ENCODE results near the gene SPACA6. TPM values are rescaled to one million over a fixed set of nuclear protein-coding genes. Genes with fewer than 3 reads are reported as not detected.
A peak's percentile ranks its signal among the peaks of the same experiment; 100 is the strongest.

SPACA6 gene
- total and polyA plus RNA-seq, 2 experiments from 2014 or later = 7.7 to 8.0 TPM

- H3K9me2 ChIP-seq (ENCODE audit: insufficient read depth) = no peaks in the 10 kb centered on the region
- peak overlapping the region; percentile 98 for H3K9ac ChIP-seq
- DNase-seq = peak; percentile 97
- peak overlapping the region; percentile 83 for H3K27ac ChIP-seq
- H4K20me1 ChIP-seq (ENCODE audit: insufficient read depth) = no peaks in the 10 kb centered on the region; the same call in 1 of the 2 replicates
- peaks cover 16% of the 10 kb centered on the region for H3K36me3 ChIP-seq (ENCODE audit: low read depth)
- H3K27me3 ChIP-seq (replicated peaks; ENCODE audit: insufficient read depth) = no peaks in the 10 kb centered on the region
- peaks cover 61% of the 10 kb centered on the region for H3F3A ChIP-seq (ENCODE audit: insufficient read depth)
- H3K9me3 ChIP-seq (ENCODE audit: low read depth) = no peaks in the 10 kb centered on the region
- peak overlapping the region; percentile 61; the same call in 1 of the 2 replicates for H2AFZ ChIP-seq
- in situ Hi-C loops (cut with MboI) = no loop called here
- 1 to 3% methylated on average over 54 to 64 of the region's 74 CpGs for WGBS, 2 experiments (ENCODE audit: low coverage in 1 of 2, low lambda C conversion rate in 2 of 2, missing lambda C conversion rate in 2 of 2)
- peak overlapping the region; percentile 85 for H3K4me3 ChIP-seq
- H3K79me2 ChIP-seq (ENCODE audit: insufficient read depth) = peaks cover 17% of the 10 kb centered on the region
- H3K4me2 ChIP-seq (ENCODE audit: unreplicated experiment) = peak overlapping the region; percentile 97
- TF ChIP-seq EZH2phosphoT487 (IDR thresholded peaks at IDR 0.05; ENCODE audit: insufficient read depth, low read depth) (no peak), EZH2 (IDR thresholded peaks at IDR 0.05; ENCODE audit: insufficient read depth, poor library complexity, severe bottlenecking) (no peak)
- H3K4me1 ChIP-seq (ENCODE audit: insufficient read depth) = 0 out of 2 replicates have a peak, but pooled peaks cover 7% of the 10 kb centered on the region
Measured at GRCh38 chr19:51703575-51704515, 10.7 kb downstream of the SPACA6 start.

- Histone ChIP-seq H3K27me3 (replicated peaks; ENCODE audit: insufficient read depth) (no peaks in the 10 kb centered on the region), H3K4me2 (ENCODE audit: unreplicated experiment) (peak overlapping the region; percentile 97), H3K4me3 (peak overlapping the region; percentile 85), H3K4me1 (ENCODE audit: insufficient read depth) (0 out of 2 replicates have a peak, but pooled peaks cover 7% of the 10 kb centered on the region), H3K9ac (peak overlapping the region; percentile 98), H3K79me2 (ENCODE audit: insufficient read depth) (peaks cover 9% of the 10 kb centered on the region), H3K27ac (peak overlapping the region; percentile 83), H4K20me1 (ENCODE audit: insufficient read depth) (no peaks in the 10 kb centered on the region; the same call in 1 of the 2 replicates), H3K9me3 (ENCODE audit: low read depth) (no peaks in the 10 kb centered on the region), H3K36me3 (ENCODE audit: low read depth) (peaks cover 16% of the 10 kb centered on the region), H3F3A (ENCODE audit: insufficient read depth) (peaks cover 56% of the 10 kb centered on the region), H3K9me2 (ENCODE audit: insufficient read depth) (no peaks in the 10 kb centered on the region), H2AFZ (0 out of 2 replicates have a peak overlapping the region, but pooled peaks have one; percentile 61)
- no peak for DNase-seq
- in situ Hi-C loops (cut with MboI) = no loop called here
- WGBS, 2 experiments (ENCODE audit: low coverage in 1 of 2, low lambda C conversion rate in 2 of 2, missing lambda C conversion rate in 2 of 2) = 7 to 9% methylated on average over 1 to 4 of the region's 4 CpGs
- TF ChIP-seq EZH2phosphoT487 (IDR thresholded peaks at IDR 0.05; ENCODE audit: insufficient read depth, low read depth) (no peak), EZH2 (IDR thresholded peaks at IDR 0.05; ENCODE audit: insufficient read depth, poor library complexity, severe bottlenecking) (no peak)
Measured at GRCh38 chr19:51704626-51705025, 11.5 kb downstream of the SPACA6 start.

- H3K79me2 ChIP-seq (ENCODE audit: insufficient read depth) = 0 out of 2 replicates have a peak, but pooled peaks cover 7% of the 10 kb centered on the region
- H3K9me2 ChIP-seq (ENCODE audit: insufficient read depth) = no peaks in the 10 kb centered on the region
- H3K9ac ChIP-seq = no peak overlapping the region
- no peak overlapping the region for H3K4me3 ChIP-seq
- no peaks in the 10 kb centered on the region for H4K20me1 ChIP-seq (ENCODE audit: insufficient read depth)
- no peak for TF ChIP-seq EZH2phosphoT487 (IDR thresholded peaks at IDR 0.05; ENCODE audit: insufficient read depth, low read depth)
- no peak for TF ChIP-seq EZH2 (IDR thresholded peaks at IDR 0.05; ENCODE audit: insufficient read depth, poor library complexity, severe bottlenecking)
- 95 to 100% methylated on average over 4 of the region's 4 CpGs for WGBS, 2 experiments (ENCODE audit: low coverage in 1 of 2, low lambda C conversion rate in 2 of 2, missing lambda C conversion rate in 2 of 2)
- no peak overlapping the region for H2AFZ ChIP-seq
- H3K36me3 ChIP-seq (ENCODE audit: low read depth) = peaks cover 15% of the 10 kb centered on the region
- DNase-seq = no peak
- H3K27me3 ChIP-seq (replicated peaks; ENCODE audit: insufficient read depth) = no peaks in the 10 kb centered on the region
- in situ Hi-C loops (cut with MboI) = no loop called here
- no peak overlapping the region for H3K27ac ChIP-seq
- peaks cover 56% of the 10 kb centered on the region for H3F3A ChIP-seq (ENCODE audit: insufficient read depth)
- peaks cover 7% of the 10 kb centered on the region; the same call in 1 of the 2 replicates for H3K4me1 ChIP-seq (ENCODE audit: insufficient read depth)
- H3K4me2 ChIP-seq (ENCODE audit: unreplicated experiment) = no peak overlapping the region
- no peaks in the 10 kb centered on the region for H3K9me3 ChIP-seq (ENCODE audit: low read depth)
Measured at GRCh38 chr19:51706296-51706695, 13.2 kb downstream of the SPACA6 start.

GRCh38 chr19:51706885-51707284, 13.8 kb downstream of the SPACA6 start:
- Histone ChIP-seq H2AFZ (no peak overlapping the region), H3F3A (ENCODE audit: insufficient read depth) (peaks cover 54% of the 10 kb centered on the region), H3K9ac (no peak overlapping the region), H3K9me2 (ENCODE audit: insufficient read depth) (no peaks in the 10 kb centered on the region), H3K4me1 (ENCODE audit: insufficient read depth) (peaks cover 7% of the 10 kb centered on the region; the same call in 1 of the 2 replicates), H3K27ac (no peak overlapping the region), H3K4me3 (no peak overlapping the region), H3K4me2 (ENCODE audit: unreplicated experiment) (no peak overlapping the region), H4K20me1 (ENCODE audit: insufficient read depth) (no peaks in the 10 kb centered on the region), H3K79me2 (ENCODE audit: insufficient read depth) (0 out of 2 replicates have a peak, but pooled peaks cover 7% of the 10 kb centered on the region), H3K27me3 (replicated peaks; ENCODE audit: insufficient read depth) (no peaks in the 10 kb centered on the region), H3K36me3 (ENCODE audit: low read depth) (peaks cover 11% of the 10 kb centered on the region), H3K9me3 (ENCODE audit: low read depth) (no peaks in the 10 kb centered on the region)
- TF ChIP-seq EZH2phosphoT487 (IDR thresholded peaks at IDR 0.05; ENCODE audit: insufficient read depth, low read depth) (no peak), EZH2 (IDR thresholded peaks at IDR 0.05; ENCODE audit: insufficient read depth, poor library complexity, severe bottlenecking) (no peak)
- DNase-seq = no peak
- in situ Hi-C loops (cut with MboI) = no loop called here
- 96 to 100% methylated on average over 3 of the region's 3 CpGs for WGBS, 2 experiments (ENCODE audit: low coverage in 1 of 2, low lambda C conversion rate in 2 of 2, missing lambda C conversion rate in 2 of 2)
